Activated CD8-positive, alpha-beta T cell treated with anti-CD3 and anti-CD28 coated beads, Interleukin-2, amount 10 ng/mL, durations not matched to agents 7 days and 5 days (primary cell): ENCODE data around the gene BYSL. TPM values are rescaled to one million over a fixed set of nuclear protein-coding genes. Genes with fewer than 3 reads are reported as not detected.
A peak's percentile ranks its signal among the peaks of the same experiment; 100 is the strongest.

Source experiments
- ATAC-seq: fragments of 150-1000 bp; cut with Tn5 transposase; one replicate; pipeline ENCODE4 v1.10.0; 2021; ENCODE audit warnings: moderate library complexity
- CTCF ChIA-PET: fragments of 350-600 bp; sonication (Branson Sonifier 250); formaldehyde crosslinking; loops from one replicate; lab custom pipeline; 2021; ENCODE audit warnings: antibody characterized with exemption; lab: Charles Lee
- POLR2A ChIA-PET: fragments of 350-600 bp; sonication (Branson Sonifier 250); formaldehyde crosslinking; loops from one replicate; lab custom pipeline; 2021; ENCODE audit warnings: antibody characterized with exemption; lab: Charles Lee
- DNase-seq: peaks from one replicate; pipeline ENCODE4 v3.0.0-alpha.2; 2020
- H3K27ac Mint-ChIP-seq: one replicate; pipeline ENCODE4 v1.8.0; 2021; ENCODE audit warnings: mild to moderate bottlenecking, mixed read lengths
- H3K27me3 Mint-ChIP-seq: one replicate; pipeline ENCODE4 v1.8.0; 2021; ENCODE audit warnings: low read depth, mixed read lengths
- H3K36me3 Mint-ChIP-seq: one replicate; pipeline ENCODE4 v1.8.0; 2021; ENCODE audit warnings: low read depth, mixed read lengths
- H3K4me1 Mint-ChIP-seq: one replicate; pipeline ENCODE4 v1.8.0; 2021; ENCODE audit warnings: low read depth, mixed read lengths
- H3K4me3 Mint-ChIP-seq: one replicate; pipeline ENCODE4 v1.8.0; 2021; ENCODE audit warnings: mild to moderate bottlenecking, mixed read lengths
- H3K9me3 Mint-ChIP-seq: one replicate; pipeline ENCODE4 v1.8.0; 2022; ENCODE audit warnings: mixed read lengths; ENCODE audit not compliant: insufficient read depth
- total RNA-seq, 2 experiments: library from RNA; stranded (reverse); gene quantifications; one replicate each; pipeline ENCODE4 v1.2.3, GENCODE V29; 2021

The BYSL gene, protein sequence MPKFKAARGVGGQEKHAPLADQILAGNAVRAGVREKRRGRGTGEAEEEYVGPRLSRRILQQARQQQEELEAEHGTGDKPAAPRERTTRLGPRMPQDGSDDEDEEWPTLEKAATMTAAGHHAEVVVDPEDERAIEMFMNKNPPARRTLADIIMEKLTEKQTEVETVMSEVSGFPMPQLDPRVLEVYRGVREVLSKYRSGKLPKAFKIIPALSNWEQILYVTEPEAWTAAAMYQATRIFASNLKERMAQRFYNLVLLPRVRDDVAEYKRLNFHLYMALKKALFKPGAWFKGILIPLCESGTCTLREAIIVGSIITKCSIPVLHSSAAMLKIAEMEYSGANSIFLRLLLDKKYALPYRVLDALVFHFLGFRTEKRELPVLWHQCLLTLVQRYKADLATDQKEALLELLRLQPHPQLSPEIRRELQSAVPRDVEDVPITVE
- total RNA-seq = 10 to 100 TPM; 39.4 to 43.1 TPM

DNA sequence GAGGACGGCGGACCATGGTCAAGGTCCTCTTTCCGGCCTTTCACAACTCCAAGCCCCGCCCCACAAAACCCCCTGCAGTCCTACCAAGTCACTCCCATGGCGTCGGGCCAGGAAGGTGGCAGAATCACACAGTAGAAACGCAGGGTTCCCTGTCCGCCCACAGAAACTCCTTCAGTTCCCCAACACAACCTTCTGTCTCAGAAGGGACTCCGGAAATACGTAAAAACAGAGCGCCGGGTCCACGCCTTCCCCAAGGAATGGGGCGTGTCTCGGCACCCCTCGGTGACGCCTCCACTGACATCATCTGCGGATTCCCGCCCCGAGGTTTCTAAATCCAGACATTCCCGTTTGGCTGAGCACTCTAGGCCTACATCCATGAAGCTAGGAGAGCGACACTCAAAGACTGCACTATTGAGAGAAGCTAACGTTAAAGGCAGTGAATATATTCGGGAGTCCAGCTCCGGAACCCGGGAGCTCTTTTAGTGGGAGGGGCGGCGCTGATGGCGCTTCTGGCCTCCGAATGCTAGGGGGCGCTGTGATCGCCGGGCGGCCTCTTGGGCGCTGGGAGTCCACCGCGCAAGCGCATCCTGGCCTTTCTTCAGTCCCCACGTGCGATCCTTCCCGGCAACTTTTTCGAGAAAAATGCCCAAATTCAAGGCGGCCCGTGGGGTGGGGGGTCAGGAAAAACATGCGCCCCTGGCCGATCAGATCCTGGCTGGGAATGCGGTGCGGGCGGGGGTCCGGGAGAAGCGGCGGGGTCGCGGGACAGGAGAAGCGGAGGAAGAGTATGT, at the start of gene BYSL, which contains the start of gene MED20:
Gene BYSL, plus strand, starts transcription at position 579 of the 791 bp plus-strand sequence. Its CDS starts 64 bp downstream, at position 643.
Gene MED20, minus strand, starts transcription at position 219 of the 791 bp plus-strand sequence. Its CDS starts 121 bp downstream, at position 98.
- peaks cover 29% of the 10 kb centered on the region for H3K36me3 Mint-ChIP-seq
- peaks cover 52% of the 10 kb centered on the region for H3K4me1 Mint-ChIP-seq
- POLR2A ChIA-PET = interaction anchor here (0.9 to 6.5 kb wide), 19 partner anchors 8 to 136 kb away, joined by 3 to 99 read pairs (median 5); partner anchors contain the start of gene TOMM6
- peak within 1 kb of the TSS; percentile 98 for H3K27ac Mint-ChIP-seq
- H3K4me3 Mint-ChIP-seq = peak within 1 kb of the TSS; percentile 98
- no peaks in the 10 kb centered on the region for H3K9me3 Mint-ChIP-seq
- CTCF ChIA-PET = interaction anchor here (0.6 to 6.2 kb wide), 43 partner anchors 8 to 831 kb away, joined by 3 to 232 read pairs (median 5); partner anchors contain the start of genes CCND3, TAF8, TOMM6 and USP49
- ATAC-seq (peak; percentile 90), DNase-seq (peak; percentile 95)
- no peaks in the 10 kb centered on the region for H3K27me3 Mint-ChIP-seq

DNA sequence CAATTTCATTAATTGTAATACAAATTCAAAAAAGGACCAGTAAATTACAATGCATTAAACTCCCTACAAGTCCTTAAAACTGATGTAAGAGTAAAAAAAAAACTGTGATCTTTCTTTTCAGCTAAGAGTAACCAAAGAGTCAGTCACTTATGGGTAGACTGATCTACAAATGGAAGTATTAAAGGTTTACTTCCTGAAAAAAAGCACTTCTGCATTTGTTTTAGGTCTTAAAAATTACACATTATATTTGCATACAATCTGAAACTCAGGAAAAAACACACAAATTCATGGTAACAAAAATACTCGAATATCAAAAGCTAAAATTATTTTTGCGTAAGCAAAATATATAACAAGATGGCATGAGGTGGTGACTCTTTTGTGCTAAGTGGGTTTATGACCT, 49.6 kb upstream of the BYSL start:
- ATAC-seq = no peak
- Mint-ChIP-seq H3K27me3 (no peaks in the 10 kb centered on the region), H3K9me3 (no peaks in the 10 kb centered on the region), H3K36me3 (no peaks in the 10 kb centered on the region), H3K27ac (no peak overlapping the region), H3K4me1 (no peaks in the 10 kb centered on the region), H3K4me3 (no peak overlapping the region)
- CTCF ChIA-PET = no interaction called here
- no peak for DNase-seq
- POLR2A ChIA-PET = no interaction called here

DNA sequence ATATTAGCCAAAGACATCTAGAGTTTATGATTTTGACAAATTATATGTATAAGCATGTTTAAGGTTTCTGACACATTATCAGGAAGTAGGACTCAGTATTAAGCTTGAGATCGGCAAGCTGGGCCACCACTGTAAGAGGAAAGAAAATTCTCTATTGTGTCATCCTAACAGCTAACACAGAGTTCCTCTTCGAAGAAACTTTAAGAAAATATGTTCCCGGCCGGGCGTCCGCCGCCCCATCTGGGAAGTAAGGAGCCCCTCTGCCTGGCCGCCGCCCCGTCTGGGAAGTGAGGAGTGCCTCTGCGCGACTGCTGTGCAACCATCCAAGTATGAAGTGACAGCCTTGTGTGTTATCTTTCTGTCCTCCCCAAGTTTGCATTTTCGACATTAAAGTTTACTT, 49.2 kb upstream of the BYSL start:
- ChIA-PET POLR2A (no interaction called here), CTCF (no interaction called here)
- Mint-ChIP-seq H3K4me1 (no peaks in the 10 kb centered on the region), H3K36me3 (no peaks in the 10 kb centered on the region), H3K27ac (no peak overlapping the region), H3K9me3 (no peaks in the 10 kb centered on the region), H3K4me3 (no peak overlapping the region), H3K27me3 (no peaks in the 10 kb centered on the region)
- no peak for DNase-seq
- ATAC-seq = no peak

DNA sequence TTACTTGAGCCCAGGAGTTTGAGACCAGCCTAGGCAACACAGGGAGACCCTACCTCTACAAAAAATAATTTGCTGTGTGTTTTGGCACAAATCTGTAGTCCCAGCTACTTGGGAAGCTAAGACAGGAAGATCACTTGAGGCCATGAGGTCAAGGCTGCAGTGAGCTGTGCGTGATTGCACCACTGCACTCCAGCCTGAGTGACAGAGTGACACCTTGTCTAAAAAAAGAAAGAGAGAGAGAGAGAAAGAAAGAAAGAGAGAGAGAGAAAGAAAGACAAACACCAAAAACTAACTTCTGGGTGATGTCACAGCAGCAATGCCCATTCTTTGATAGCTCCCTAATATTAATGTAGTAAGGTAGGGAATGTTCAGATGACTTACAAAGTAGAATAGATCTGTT, 46.6 kb upstream of the BYSL start:
- no peak overlapping the region for H3K27ac Mint-ChIP-seq
- no peak for DNase-seq
- no peaks in the 10 kb centered on the region for H3K9me3 Mint-ChIP-seq
- H3K36me3 Mint-ChIP-seq = no peaks in the 10 kb centered on the region
- ChIA-PET POLR2A (interaction anchor here (1.1 kb wide), 1 partner anchor 21 kb away, joined by 4 read pairs; no protein-coding TSS in a partner anchor), CTCF (interaction anchor here (1.2 to 1.3 kb wide), 2 partner anchors 46 to 286 kb away, joined by 4 read pairs; partner anchors contain the start of genes BYSL and MED20)
- no peak overlapping the region for H3K4me3 Mint-ChIP-seq
- no peaks in the 10 kb centered on the region for H3K4me1 Mint-ChIP-seq
- H3K27me3 Mint-ChIP-seq = no peaks in the 10 kb centered on the region
- no peak for ATAC-seq

DNA sequence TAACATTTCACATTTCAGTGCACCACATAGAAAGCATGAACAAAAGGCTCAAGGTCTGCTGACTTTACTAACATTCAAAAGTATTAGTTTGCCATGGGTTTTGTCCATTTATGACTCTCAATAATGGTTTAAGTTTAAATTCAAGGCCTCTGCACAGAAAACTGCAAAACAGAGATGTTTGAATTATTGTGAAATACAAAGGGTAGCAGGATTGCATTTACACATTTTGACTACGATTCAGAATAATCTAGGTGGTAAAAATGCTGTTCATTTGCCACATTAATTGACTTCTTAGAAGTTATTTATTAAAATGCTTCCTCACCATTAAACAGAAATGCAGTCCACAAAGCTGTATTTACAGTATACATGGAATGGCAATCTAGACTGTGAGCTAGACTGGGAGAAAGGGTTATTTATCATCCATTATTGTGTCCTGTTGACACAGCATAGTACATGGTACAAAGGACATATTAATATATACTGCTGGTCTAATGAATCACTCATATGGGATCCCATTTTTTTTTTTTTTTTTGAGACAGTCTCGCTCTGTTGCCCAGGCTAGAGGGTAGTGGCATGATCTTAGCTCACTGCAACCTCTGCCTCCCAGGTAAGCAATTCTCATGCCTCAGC, 44.1 kb upstream of the BYSL start:
- Mint-ChIP-seq H3K36me3 (no peaks in the 10 kb centered on the region), H3K27ac (no peak overlapping the region), H3K27me3 (no peaks in the 10 kb centered on the region), H3K4me3 (no peak overlapping the region), H3K9me3 (no peaks in the 10 kb centered on the region), H3K4me1 (no peaks in the 10 kb centered on the region)
- ATAC-seq (no peak), DNase-seq (no peak)
- ChIA-PET CTCF (interaction anchor here (1.0 kb wide), 1 partner anchor 30 kb away, joined by 4 read pairs; no protein-coding TSS in a partner anchor), POLR2A (interaction anchor here (0.6 kb wide), 1 partner anchor 324 kb away, joined by 4 read pairs; no protein-coding TSS in a partner anchor)

DNA sequence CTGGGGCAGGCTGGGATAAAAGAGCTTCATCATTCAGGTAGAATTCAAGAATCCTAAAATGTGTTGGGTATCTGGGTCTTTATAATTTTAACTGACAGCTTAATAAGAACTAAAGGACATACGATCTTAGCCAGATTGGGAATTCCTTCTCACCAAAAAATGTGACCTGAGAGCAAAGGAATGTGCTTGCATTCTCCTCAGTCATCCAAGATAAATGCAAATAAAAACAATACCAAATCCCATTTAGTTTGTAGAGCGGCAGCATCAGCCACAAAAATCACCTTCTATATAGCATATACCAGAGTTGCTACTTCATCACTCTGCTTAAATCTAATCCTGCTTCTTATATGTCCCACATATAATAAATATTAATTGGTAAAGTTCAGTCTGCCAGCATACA, 43.1 kb upstream of the BYSL start:
- Mint-ChIP-seq H3K4me3 (no peak overlapping the region), H3K27ac (no peak overlapping the region), H3K36me3 (no peaks in the 10 kb centered on the region), H3K4me1 (no peaks in the 10 kb centered on the region), H3K9me3 (no peaks in the 10 kb centered on the region), H3K27me3 (no peaks in the 10 kb centered on the region)
- DNase-seq (no peak), ATAC-seq (no peak)
- CTCF ChIA-PET = no interaction called here
- POLR2A ChIA-PET = interaction anchor here (0.8 kb wide), 1 partner anchor 60 kb away, joined by 4 read pairs; no protein-coding TSS in a partner anchor

DNA sequence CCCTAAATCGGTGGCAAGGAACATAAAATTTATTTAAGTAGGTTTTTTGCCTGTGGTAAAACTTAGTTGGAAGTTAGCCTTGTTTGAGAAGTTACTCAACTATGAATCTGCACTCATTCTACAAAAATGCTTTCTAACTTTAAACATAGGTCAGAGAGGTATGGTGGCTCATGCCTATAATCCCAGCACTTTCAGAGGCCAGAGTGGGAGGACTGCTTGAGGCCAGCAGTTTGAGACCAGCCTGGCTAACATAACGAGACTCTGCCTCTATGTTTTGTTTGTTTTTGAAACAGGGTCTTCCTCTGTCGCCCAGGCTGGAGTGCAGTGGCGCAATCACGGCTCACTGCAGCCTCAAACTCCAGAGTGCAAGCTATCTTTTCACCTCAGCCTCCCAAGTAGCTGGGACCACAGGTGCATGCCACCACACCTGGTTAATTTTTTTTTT, 42.3 kb upstream of the BYSL start:
- no peak for DNase-seq
- H3K27me3 Mint-ChIP-seq = no peaks in the 10 kb centered on the region
- H3K9me3 Mint-ChIP-seq = no peaks in the 10 kb centered on the region
- ATAC-seq = no peak
- H3K27ac Mint-ChIP-seq = no peak overlapping the region
- CTCF ChIA-PET = interaction anchor here (1.1 kb wide), 1 partner anchor 32 kb away, joined by 4 read pairs; no protein-coding TSS in a partner anchor
- H3K4me1 Mint-ChIP-seq = no peaks in the 10 kb centered on the region
- H3K4me3 Mint-ChIP-seq = no peak overlapping the region
- H3K36me3 Mint-ChIP-seq = no peaks in the 10 kb centered on the region
- POLR2A ChIA-PET = no interaction called here

DNA sequence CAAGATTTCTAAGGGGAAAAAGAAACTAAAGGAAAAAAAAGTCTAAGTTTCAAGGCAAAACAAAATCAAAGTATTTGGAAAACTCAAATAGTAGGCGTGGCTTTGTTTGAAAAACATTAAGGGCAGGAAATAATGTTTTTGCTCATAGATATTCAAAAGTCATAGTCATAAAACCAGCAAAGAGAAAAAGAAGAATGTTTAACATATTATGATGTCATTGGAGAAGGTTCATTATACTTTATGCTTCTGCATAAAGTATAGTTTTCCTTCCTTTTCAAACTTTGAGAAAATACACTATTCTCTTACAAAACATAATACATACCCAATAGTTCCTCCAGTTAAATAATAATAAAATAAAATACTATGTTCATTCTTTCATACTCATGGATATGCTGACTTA, 39.8 kb upstream of the BYSL start:
- Mint-ChIP-seq H3K4me1 (no peaks in the 10 kb centered on the region), H3K27me3 (no peaks in the 10 kb centered on the region), H3K36me3 (no peaks in the 10 kb centered on the region), H3K27ac (no peak overlapping the region), H3K9me3 (no peaks in the 10 kb centered on the region), H3K4me3 (no peak overlapping the region)
- no peak for ATAC-seq
- POLR2A ChIA-PET = interaction anchor here (0.6 kb wide), 1 partner anchor 1472 kb away, joined by 3 read pairs; no protein-coding TSS in a partner anchor
- CTCF ChIA-PET = interaction anchor here (1.0 kb wide), 1 partner anchor 94 kb away, joined by 3 read pairs; the partner anchor contains the start of gene TOMM6
- DNase-seq = no peak

DNA sequence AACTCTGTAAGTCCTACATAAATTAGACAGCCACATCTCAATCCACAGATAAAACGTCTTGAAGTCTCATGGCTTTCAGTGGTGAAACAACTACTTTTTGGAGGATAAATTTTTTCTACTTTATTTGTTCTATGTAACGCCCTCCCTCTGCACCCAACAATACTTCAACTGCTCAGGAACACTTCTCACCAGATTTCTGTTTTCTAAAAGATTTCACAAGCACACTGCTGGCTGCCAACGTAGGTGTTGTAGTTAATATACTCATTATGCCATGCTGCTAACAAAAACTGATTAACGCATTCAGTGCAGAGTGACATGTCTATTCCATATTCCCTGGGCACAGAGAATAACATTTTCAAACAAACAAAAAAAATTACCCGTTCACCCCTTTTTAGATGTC, 36.3 kb upstream of the BYSL start:
- POLR2A ChIA-PET = no interaction called here
- CTCF ChIA-PET = no interaction called here

DNA sequence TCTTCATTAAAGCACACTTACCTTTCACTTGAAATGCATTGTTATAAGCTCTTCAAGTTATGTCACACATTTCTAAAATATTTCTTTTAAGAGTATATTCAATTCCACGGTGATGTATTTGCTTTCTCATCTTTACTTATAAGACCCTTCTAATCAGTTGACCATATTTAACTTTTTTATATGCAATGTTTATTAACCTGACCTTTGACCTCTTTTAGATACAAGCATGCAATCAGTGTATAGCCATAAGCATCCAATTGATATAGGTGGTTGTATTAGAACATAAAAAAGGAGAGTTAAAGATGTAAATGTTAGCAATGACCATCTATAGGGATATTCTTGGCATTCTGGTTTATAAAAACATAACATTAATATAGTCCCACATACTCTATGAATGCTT, 35.4 kb upstream of the BYSL start:
- no peaks in the 10 kb centered on the region for H3K27me3 Mint-ChIP-seq
- H3K9me3 Mint-ChIP-seq = no peaks in the 10 kb centered on the region
- ATAC-seq (no peak), DNase-seq (no peak)
- H3K4me1 Mint-ChIP-seq = no peaks in the 10 kb centered on the region
- H3K36me3 Mint-ChIP-seq = no peaks in the 10 kb centered on the region
- no peak overlapping the region for H3K4me3 Mint-ChIP-seq
- CTCF ChIA-PET = no interaction called here
- POLR2A ChIA-PET = no interaction called here
- H3K27ac Mint-ChIP-seq = no peak overlapping the region

More for the DNA sequence above, 36.3 kb upstream of the BYSL start:
- Mint-ChIP-seq H3K4me3 (no peak overlapping the region), H3K27me3 (no peaks in the 10 kb centered on the region), H3K4me1 (no peaks in the 10 kb centered on the region), H3K36me3 (no peaks in the 10 kb centered on the region), H3K9me3 (no peaks in the 10 kb centered on the region), H3K27ac (no peak overlapping the region)
- DNase-seq (no peak), ATAC-seq (no peak)

DNA sequence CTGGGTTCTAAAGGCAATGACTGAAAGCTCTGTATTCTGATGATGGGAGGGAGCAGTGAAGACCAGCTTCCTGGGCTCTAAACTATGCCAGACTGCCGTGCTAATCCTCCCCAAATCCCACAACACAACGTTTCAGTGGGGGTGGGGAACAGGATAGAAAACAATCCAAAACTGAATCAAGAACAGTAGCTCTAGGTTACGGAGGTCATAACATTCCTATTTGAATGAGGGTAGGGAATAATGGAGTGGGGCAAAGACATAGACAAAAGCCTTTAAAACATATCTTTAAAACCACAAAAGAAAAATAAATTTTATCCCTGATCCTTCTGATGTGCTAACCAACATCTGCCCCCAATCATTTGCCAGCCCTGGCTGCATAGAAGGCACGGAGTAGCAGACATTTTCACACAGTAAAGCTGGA, 34.0 kb upstream of the BYSL start:
- Mint-ChIP-seq H3K4me3 (no peak overlapping the region), H3K4me1 (peaks cover under 1% of the 10 kb centered on the region), H3K27me3 (no peaks in the 10 kb centered on the region), H3K9me3 (no peaks in the 10 kb centered on the region), H3K27ac (no peak overlapping the region), H3K36me3 (no peaks in the 10 kb centered on the region)
- POLR2A ChIA-PET = interaction anchor here (1.1 to 1.3 kb wide), 2 partner anchors 9 to 46 kb away, joined by 4 to 5 read pairs; no protein-coding TSS in a partner anchor
- DNase-seq (no peak), ATAC-seq (no peak)
- CTCF ChIA-PET = no interaction called here
